K562 (cell line): ENCODE results near the gene NMT1. TPM values are rescaled to one million over a fixed set of nuclear protein-coding genes. Genes with fewer than 3 reads are reported as not detected.
A peak's percentile ranks its signal among the peaks of the same experiment; 100 is the strongest.

Experiments
- ATAC-seq: fragments of 200-7000 bp; cut with Tn5 transposase; 3 replicates; pipeline ENCODE4 v1.9.1; 2020; ENCODE audit warnings: moderate library complexity
- BruUV-seq: library from RNA; stranded (reverse); fragments of 400-500 nt; replicated peaks from 2 replicates; lab custom pipeline; 2021; lab: Mats Ljungman, UMichigan
- CTCF ChIA-PET: fragments of 300-600 bp; formaldehyde crosslinking; extraction: SDS; loops from one replicate; lab custom pipeline; 2021; ENCODE audit warnings: low intra/inter-chr PET ratio; lab: Yijun Ruan, JAX
- POLR2A ChIA-PET: fragments of 300-600, 350-650 bp; sonication (Branson Sonifier 250); formaldehyde crosslinking; extraction: SDS; loops from one replicate; lab custom pipeline; 2021; ENCODE audit warnings: antibody characterized with exemption, inconsistent platforms; lab: Yijun Ruan, JAX
- DNase-seq, 4 experiments: peaks; one replicate each; pipeline versions ENCODE4 v3.0.0 to v3.0.0-alpha.2; 2011 to 2018; ENCODE audit warnings: low spot score in 3 of 4, mixed read lengths in 3 of 4; ENCODE audit errors: extremely low read depth in 1 of 4
- FAIRE-seq: peaks from 2 replicates; lab custom pipeline; 2011; peaks lifted over from hg19 to GRCh38; lab: Jason Lieb, UNC
- H2AFZ ChIP-seq: 2 replicates; pipeline ENCODE4 v1.6.0; 2011; ENCODE audit warnings: low read depth, low read length, control low read depth, inconsistent platforms
- H3K27ac ChIP-seq: fragments of 200-600 bp; 3 replicates; pipeline ENCODE4 v1.8.0; 2011; ENCODE audit warnings: low read depth, mild to moderate bottlenecking, control low read depth, inconsistent platforms, low read length, moderate library complexity, mixed read lengths; ENCODE audit errors: extremely low read depth
- H3K27me3 ChIP-seq, 2 experiments: fragments of 300-600 bp in 1 of 2; 2 replicates in 1 of 2; 3 replicates in 1 of 2; pipeline versions ENCODE4 v1.6.0 to v1.8.0; 2011; ENCODE audit warnings: inconsistent platforms in 2 of 2, low read length in 2 of 2, mild to moderate bottlenecking in 1 of 2, mixed read lengths in 1 of 2, moderate library complexity in 1 of 2; ENCODE audit not compliant: control insufficient read depth in 2 of 2, insufficient read depth in 2 of 2
- H3K36me3 ChIP-seq: fragments of 300-600 bp; 3 replicates; pipeline ENCODE4 v1.8.0; 2011; ENCODE audit warnings: mild to moderate bottlenecking, low read length, inconsistent platforms; ENCODE audit not compliant: control insufficient read depth, insufficient read depth
- H3K4me1 ChIP-seq, 2 experiments: fragments of 200-600 bp in 1 of 2; replicated peaks in 1 of 2; 2 replicates in 1 of 2; 3 replicates in 1 of 2; pipeline versions ENCODE4 v1.5.1 to v1.8.0; 2011; ENCODE audit warnings: inconsistent platforms in 2 of 2, low read length in 2 of 2, mild to moderate bottlenecking in 1 of 2, mixed read lengths in 1 of 2, moderate library complexity in 1 of 2; ENCODE audit not compliant: control insufficient read depth in 2 of 2, insufficient read depth in 2 of 2
- H3K4me2 ChIP-seq: 2 replicates; pipeline ENCODE4 v1.6.1; 2011; ENCODE audit warnings: low read length, control low read depth, inconsistent platforms, mixed read lengths; ENCODE audit not compliant: insufficient read depth
- H3K4me3 ChIP-seq: fragments of 200-600 bp; sonication (generic), shearing (Covaris generic); 2 replicates; pipeline ENCODE4 v1.5.1; 2016; ENCODE audit warnings: control low read depth, inconsistent platforms
- H3K79me2 ChIP-seq: fragments of 200-600 bp; 3 replicates; pipeline ENCODE4 v1.8.0; 2011; ENCODE audit warnings: low read length, inconsistent platforms; ENCODE audit not compliant: control insufficient read depth, insufficient read depth
- H3K9ac ChIP-seq, 2 experiments: 2 replicates each; pipeline versions ENCODE4 v1.6.0 to v1.6.1; 2011; ENCODE audit warnings: low read depth in 2 of 2, low read length in 2 of 2, control low read depth in 1 of 2, inconsistent platforms in 1 of 2, mild to moderate bottlenecking in 1 of 2, mixed read lengths in 1 of 2; ENCODE audit not compliant: insufficient read depth in 1 of 2
- H3K9me1 ChIP-seq: one replicate; pipeline ENCODE4 v1.6.0; 2011; ENCODE audit warnings: inconsistent platforms, mild to moderate bottlenecking, low read length, moderate library complexity; ENCODE audit not compliant: control insufficient read depth, insufficient read depth
- H3K9me3 ChIP-seq: replicated peaks from 2 replicates; pipeline ENCODE4 v1.5.1; 2011; ENCODE audit warnings: low read depth, low read length, inconsistent platforms; ENCODE audit not compliant: control insufficient read depth, insufficient read depth
- H4K20me1 ChIP-seq: replicated peaks from 2 replicates; pipeline ENCODE4 v1.6.1; 2011; ENCODE audit warnings: low read length, inconsistent platforms, mixed read lengths; ENCODE audit not compliant: control insufficient read depth, insufficient read depth
- CREM ChIP-seq: IDR thresholded peaks from 2 replicates; pipeline ENCODE4 v1.6.1; 2014; ENCODE audit warnings: antibody characterized with exemption, low read depth
- DMBX1 ChIP-seq: fragments of 250-450 bp; sonication (Bioruptor Pico); IDR thresholded peaks from 2 replicates; pipeline ENCODE4 v1.8.0; 2022; ENCODE audit warnings: inconsistent platforms, mild to moderate bottlenecking, moderate library complexity, borderline replicate concordance
- FOS ChIP-seq: IDR thresholded peaks from 3 replicates; pipeline ENCODE4 v1.6.1; 2011; ENCODE audit not compliant: insufficient read length; ENCODE audit errors: extremely low read depth
- GATAD2B ChIP-seq: fragments of 450-650 bp; IDR thresholded peaks from 2 replicates; pipeline ENCODE4 v1.6.1; 2017; ENCODE audit warnings: mild to moderate bottlenecking, borderline replicate concordance
- KDM2B ChIP-seq: fragments of 250-450 bp; sonication (Bioruptor Pico); IDR thresholded peaks from 2 replicates; pipeline ENCODE4 v1.8.0; 2021; ENCODE audit warnings: mild to moderate bottlenecking, moderate library complexity
- MAZ ChIP-seq, 2 experiments: fragments of 450-650 bp in 1 of 2; sonication (generic) in 1 of 2; formaldehyde crosslinking; IDR thresholded peaks in 1 of 2; conservative IDR thresholded peaks in 1 of 2; 2 replicates each; pipeline versions ENCODE4 v1.4.0 to v1.5.0; 2020; ENCODE audit warnings: mild to moderate bottlenecking in 1 of 2, missing genetic modification reagents in 1 of 2
- NCOA1 ChIP-seq: fragments of 450-650 bp; IDR thresholded peaks from 2 replicates; pipeline ENCODE4 v1.6.1; 2016; ENCODE audit warnings: low read depth
- PHF20 ChIP-seq: fragments of 450-650 bp; IDR thresholded peaks from 2 replicates; pipeline ENCODE4 v1.6.1; 2018; ENCODE audit not compliant: partially characterized antibody
- PHTF2 ChIP-seq: fragments of 250-450 bp; sonication (Bioruptor Pico); IDR thresholded peaks from 2 replicates; pipeline ENCODE4 v1.5.0; 2021; ENCODE audit warnings: mild to moderate bottlenecking
- PKNOX1 ChIP-seq: fragments of 450-650 bp; IDR thresholded peaks from 2 replicates; pipeline ENCODE4 v1.6.1; 2016
- POLR2AphosphoS5 ChIP-seq: IDR thresholded peaks from 2 replicates; pipeline ENCODE4 v1.6.1; 2011; ENCODE audit warnings: mild to moderate bottlenecking, low read depth, low read length, moderate library complexity; ENCODE audit not compliant: control insufficient read depth, insufficient read depth
- RAD51 ChIP-seq: fragments of 450-650 bp; IDR thresholded peaks from 2 replicates; pipeline ENCODE4 v1.7.1; 2016; ENCODE audit warnings: low read depth, mild to moderate bottlenecking, borderline replicate concordance
- RBM25 ChIP-seq: fragments of 200-400 bp; formaldehyde crosslinking; IDR thresholded peaks from 2 replicates; pipeline ENCODE4 v1.6.1; 2018; ENCODE audit warnings: low read length, low read depth, moderate library complexity; ENCODE audit not compliant: severe bottlenecking
- SMARCE1 ChIP-seq: fragments of 450-650 bp; IDR thresholded peaks from 2 replicates; pipeline ENCODE4 v1.7.1; 2016; ENCODE audit warnings: mild to moderate bottlenecking
- SRSF9 ChIP-seq: fragments of 200-400 bp; formaldehyde crosslinking; IDR thresholded peaks from 2 replicates; pipeline ENCODE4 v1.6.1; 2017; ENCODE audit warnings: low read depth, low read length, borderline replicate concordance
- UBTF ChIP-seq, 2 experiments: IDR thresholded peaks; 2 replicates each; pipeline ENCODE4 v1.6.1; 2012; ENCODE audit warnings: improper control_type of control experiment in 2 of 2, low read depth in 2 of 2, low read length in 2 of 2, borderline replicate concordance in 1 of 2
- ZNF143 ChIP-seq: sonication (generic); formaldehyde crosslinking; IDR thresholded peaks from 2 replicates; pipeline ENCODE4 v1.9.0; 2022; ENCODE audit warnings: mild to moderate bottlenecking, missing genetic modification reagents
- WGBS: fragments of 100-300 bp; shearing (Covaris generic); methylation state at CpG from one replicate; pipeline ENCODE4 v1.1.6; 2016; ENCODE audit warnings: low coverage, mixed read lengths; ENCODE audit not compliant: insufficient coverage; ENCODE audit errors: missing lambda C conversion rate; 5-methylcytosine and 5-hydroxymethylcytosine counted together
- in situ Hi-C: fragments of 300-500 bp; cut with MboI; formaldehyde crosslinking; loops from 4 replicates; pipeline ENCODE4 v1.15.0; 2018; ENCODE audit warnings: inconsistent platforms, mixed read lengths
- intact Hi-C: fragments of 100-400 bp; cut with micrococcal nuclease; formaldehyde crosslinking; loops from 2 replicates; pipeline ENCODE4 v1.14.2; 2022
- polyA plus RNA-seq, 8 experiments: library from polyadenylated mRNA; depleted of rRNA in 4 of 8; stranded (reverse) in 5 of 8; unstranded in 3 of 8; fragments of >200 nt; fragmentation: Nextera tagmentation in 2 of 8; fragmentation: Illumina TruSeq in 1 of 8; extraction: Ambion mirVana in 2 of 8; extraction: Trizol in 1 of 8; gene quantifications; 2 replicates each; pipeline versions ENCODE4 v1.2.1 to v1.2.3, GENCODE V29; 2011 to 2014; ENCODE audit warnings: inconsistent platforms in 1 of 8, missing spikeins in 1 of 8
- total RNA-seq, 7 experiments: library from RNA; depleted of rRNA in 6 of 7; stranded (reverse); fragments of >200 nt in 6 of 7; fragmentation: Illumina TruSeq in 2 of 7; extraction: Trizol in 2 of 7; gene quantifications; 2 replicates each; pipeline versions ENCODE4 v1.2.1 to v1.2.3, GENCODE V29; 2011 to 2021; ENCODE audit warnings: low replicate concordance in 1 of 7

NMT1 gene
- total and polyA plus RNA-seq, 9 of the 15 experiments (the other 6 are each of a cell fraction or from before 2014, with no cell fraction given), result 86.7 to 569 (median 213) TPM

GRCh38 chr17:45088741-45089140 lies 27.6 kb downstream of the NMT1 start:
- no peak for ATAC-seq
- no peak for DNase-seq
- no peak for FAIRE-seq
- H3K36me3 ChIP-seq, result peaks cover 92% of the 10 kb centered on the region
- BruUV-seq, result TSS peak; percentile 28
- no peaks in the 10 kb centered on the region for H3K27me3 ChIP-seq
- no peak overlapping the region for H2AFZ ChIP-seq
- TF ChIP-seq SRSF9 (no peak), FOS (no peak), PHTF2 (CRISPR knock-in tag) (no peak), PKNOX1 (no peak), SMARCE1 (no peak), POLR2AphosphoS5 (no peak), PHF20 (no peak), KDM2B (no peak), ZNF143 (CRISPR knock-in tag) (no peak), UBTF (IDR thresholded peaks at IDR 0.05; ENCODE audit: borderline replicate concordance in 1 of 2, low read depth in 2 of 2, low read length in 2 of 2) (no peak), CREM (no peak), DMBX1 (CRISPR knock-in tag) (no peak), RAD51 (no peak), NCOA1 (no peak), GATAD2B (no peak), MAZ (CRISPR knock-in tag; conservative IDR thresholded peaks at IDR 0.05 in 1 of 2, IDR thresholded peaks at IDR 0.05 in 1 of 2) (no peak), RBM25 (no peak)
- TF ChIP-seq, all 486 proteins: peak for 0
- CTCF ChIA-PET, result no interaction called here
- Histone ChIP-seq H3K9me3 (no peaks in the 10 kb centered on the region), H3K9ac (no peak overlapping the region), H3K4me3 (no peak overlapping the region), H4K20me1 (no peaks in the 10 kb centered on the region; the same call in 1 of the 2 replicates), H3K27ac (no peak overlapping the region), H3K79me2 (no peaks in the 10 kb centered on the region), H3K4me2 (no peak overlapping the region), H3K4me1 (no peaks in the 10 kb centered on the region), H3K9me1 (no peaks in the 10 kb centered on the region)
- intact Hi-C loops, result no loop called here
- 94% methylated on average over 3 of the region's 3 CpGs for WGBS
- POLR2A ChIA-PET, result interaction anchor here (0.8 to 1.5 kb wide), 4 partner anchors 10 to 27 kb away, joined by 3 to 4 read pairs (median 4); partner anchors contain the start of gene NMT1
- in situ Hi-C loops, result no loop called here
